Dermis lymphatic vessel endothelial cell (primary cell): ENCODE data around the gene HOXB6. TPM values are rescaled to one million over a fixed set of nuclear protein-coding genes. Genes with fewer than 3 reads are reported as not detected.

Experiments
- total RNA-seq: library from RNA; depleted of rRNA; stranded (reverse); fragments of >200 nt; gene quantifications from 2 replicates; pipeline ENCODE4 v1.2.1, GENCODE V29; 2014

The HOXB6 gene
- 1.7 and 4.8 TPM in 2 replicates for total RNA-seq

DNA sequence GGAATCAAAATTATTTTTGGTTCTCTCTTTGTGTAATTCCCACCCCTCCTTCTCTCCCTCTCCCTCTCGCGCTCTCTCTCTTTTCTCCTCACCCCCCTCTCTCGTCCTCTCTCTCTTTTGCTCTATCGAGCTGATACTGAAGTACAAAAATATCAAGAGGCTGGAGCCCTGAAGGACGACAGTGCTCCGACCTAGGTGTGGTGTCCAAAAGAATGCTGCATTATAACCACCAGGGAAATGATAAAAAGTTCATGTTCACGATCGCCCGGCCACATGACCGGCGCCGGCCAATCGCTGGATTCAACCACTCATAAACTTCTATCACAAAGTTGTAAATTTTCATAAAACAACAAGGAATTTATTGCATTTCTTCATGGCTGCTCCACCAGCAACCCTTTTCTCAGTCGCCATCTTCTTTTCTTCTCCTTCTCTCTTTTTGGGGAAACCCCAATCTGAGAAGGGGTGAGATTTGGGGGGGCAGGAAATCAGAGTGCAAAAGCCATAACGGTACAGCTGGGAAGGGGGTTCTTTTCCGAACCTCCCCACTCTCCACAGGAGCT lies at the start of gene HOXB6:
Gene HOXB6, minus strand, starts transcription at position 217 of the 560 bp plus-strand sequence. CDS start 6,836 bp downstream, outside the sequence.

DNA sequence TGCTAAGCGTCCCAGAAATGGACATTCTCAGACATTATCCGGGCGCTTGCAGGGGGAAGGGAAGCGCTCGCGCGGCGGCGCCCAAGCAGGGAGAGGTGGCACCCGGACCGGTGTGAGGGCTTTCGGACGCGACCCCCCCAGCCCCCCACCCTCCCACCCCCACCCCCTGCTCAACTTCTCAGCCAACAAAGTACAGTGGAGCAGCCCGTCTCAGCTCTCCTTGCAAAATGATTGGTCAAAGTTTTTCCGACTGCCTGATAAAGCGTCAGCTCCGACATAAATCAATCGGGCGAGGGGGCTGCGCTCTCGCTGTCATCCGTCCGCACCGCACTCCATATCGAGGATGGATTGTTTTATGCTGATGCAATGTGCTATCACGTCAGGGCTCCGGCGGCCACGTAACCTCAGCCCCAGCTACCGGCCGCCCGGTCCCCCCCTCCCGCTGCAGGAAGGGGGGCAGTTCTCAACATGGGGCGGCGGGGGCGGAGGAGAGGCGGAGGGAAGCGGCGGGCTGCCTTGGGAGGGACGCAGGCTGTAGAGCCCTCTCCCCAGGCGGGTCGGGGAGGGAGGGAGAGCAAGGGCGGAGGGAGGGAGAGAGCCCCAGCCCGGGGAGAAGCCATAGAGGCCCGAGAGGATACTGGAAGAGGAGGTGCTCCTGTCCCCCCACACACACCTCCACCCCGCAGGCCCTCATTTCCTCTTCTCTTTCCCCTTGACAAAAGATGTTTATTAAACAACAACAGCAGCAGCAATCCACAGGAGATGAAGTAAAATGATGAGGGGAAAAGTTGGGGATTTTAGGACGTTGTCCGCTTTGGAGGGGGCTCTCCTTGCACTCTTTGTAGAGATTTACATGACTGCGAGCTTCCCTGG lies 21.7 kb upstream of the HOXB6 start, which contains the start of gene HOXB9:
Gene HOXB9, minus strand, starts transcription at position 114 of the 873 bp plus-strand sequence. Its CDS starts 89 bp downstream, at position 25.

DNA sequence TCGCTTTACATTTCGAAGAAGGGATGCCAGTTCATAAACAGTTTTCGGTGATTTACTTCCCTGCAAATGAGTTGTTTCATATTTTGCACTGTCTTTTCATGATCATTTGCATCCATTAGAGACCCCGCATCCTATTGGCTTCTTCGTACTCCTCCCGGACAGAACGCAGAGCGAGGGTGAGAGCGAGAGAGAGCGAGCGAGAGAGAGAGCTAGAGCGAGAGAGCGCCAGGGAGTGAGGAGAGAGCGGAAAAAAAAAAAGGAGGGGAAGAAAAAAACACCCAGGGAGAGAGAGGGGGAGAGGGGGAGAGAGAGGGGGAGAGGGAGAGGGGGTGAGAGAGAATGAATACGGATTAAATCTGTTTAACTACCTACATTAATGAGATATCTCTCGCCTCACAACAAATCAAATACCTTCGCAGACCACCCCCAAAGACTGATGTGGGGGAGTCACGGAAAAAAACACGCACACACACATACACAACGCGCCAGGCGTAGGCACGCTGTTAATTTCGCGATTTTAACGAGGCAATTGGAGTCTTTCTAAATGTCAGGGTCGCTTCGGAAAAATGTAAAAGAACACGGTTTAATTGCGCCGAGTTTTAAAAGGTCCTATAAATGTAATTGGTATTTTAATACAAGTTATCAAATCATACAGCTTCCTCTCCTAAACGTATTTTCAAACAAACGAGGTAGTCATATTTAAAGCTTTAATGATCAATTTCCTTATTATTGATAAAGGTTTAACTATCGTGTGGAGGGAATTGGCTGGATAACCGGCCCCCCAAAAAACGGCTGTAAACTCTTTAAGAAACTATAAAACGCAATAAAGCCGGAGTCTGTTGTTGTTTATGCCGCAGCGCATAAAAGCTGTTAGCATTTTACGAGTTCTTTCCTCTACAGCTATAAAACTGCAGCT lies 10.5 kb upstream of the HOXB6 start, which contains the start of gene HOXB8:
Gene HOXB8, minus strand, starts transcription at position 246 of the 916 bp plus-strand sequence. CDS start 588 bp downstream, outside the sequence.

DNA sequence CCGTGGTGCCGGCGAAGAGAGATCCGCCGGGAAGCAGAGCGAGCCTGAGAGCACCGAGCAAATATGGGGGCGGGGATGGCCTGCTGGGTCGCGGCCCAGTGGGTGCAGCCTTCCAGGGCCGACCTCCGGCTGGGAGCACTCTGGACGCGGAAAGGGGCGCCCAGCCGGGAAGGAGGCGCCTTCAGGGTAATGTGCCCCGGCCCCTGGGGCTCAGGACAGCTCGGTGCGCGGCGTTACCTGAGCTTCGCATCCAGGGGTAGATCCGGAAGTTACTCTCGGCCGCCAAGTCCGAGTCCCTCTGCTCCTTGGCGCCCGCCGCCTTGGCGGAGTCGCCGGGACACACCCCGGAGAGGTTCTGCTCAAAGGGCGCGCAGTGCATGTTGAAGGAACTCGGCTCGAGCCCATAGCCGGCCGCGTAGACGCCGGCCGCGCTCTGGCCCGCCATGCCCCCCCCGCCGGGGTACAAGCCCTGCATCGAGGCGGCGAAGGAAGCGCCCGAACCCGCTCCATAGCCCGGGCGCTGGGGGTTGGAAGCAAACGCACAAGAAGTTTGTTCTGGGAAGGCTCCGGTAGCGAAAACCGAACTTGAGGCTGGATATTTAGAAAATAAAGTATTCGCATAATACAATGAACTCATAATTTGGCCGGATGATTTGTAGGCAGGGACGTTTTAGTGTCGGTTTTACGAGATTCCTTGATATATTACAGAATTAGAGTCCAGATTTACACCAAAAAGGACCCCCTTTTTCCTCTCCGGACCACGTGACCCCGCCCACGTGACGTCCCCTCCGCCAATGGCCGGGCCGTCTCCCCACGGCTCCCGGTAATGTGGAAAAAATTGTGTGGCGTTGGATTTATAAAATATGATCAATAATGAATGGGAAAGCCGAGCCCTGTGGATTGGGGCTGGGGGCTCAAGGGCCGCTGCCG lies 5.8 kb upstream of the HOXB6 start, which contains the start of gene HOXB7:
Gene HOXB7, minus strand, starts transcription at position 736 of the 930 bp plus-strand sequence. Its CDS starts 99 bp downstream, at position 637.

DNA sequence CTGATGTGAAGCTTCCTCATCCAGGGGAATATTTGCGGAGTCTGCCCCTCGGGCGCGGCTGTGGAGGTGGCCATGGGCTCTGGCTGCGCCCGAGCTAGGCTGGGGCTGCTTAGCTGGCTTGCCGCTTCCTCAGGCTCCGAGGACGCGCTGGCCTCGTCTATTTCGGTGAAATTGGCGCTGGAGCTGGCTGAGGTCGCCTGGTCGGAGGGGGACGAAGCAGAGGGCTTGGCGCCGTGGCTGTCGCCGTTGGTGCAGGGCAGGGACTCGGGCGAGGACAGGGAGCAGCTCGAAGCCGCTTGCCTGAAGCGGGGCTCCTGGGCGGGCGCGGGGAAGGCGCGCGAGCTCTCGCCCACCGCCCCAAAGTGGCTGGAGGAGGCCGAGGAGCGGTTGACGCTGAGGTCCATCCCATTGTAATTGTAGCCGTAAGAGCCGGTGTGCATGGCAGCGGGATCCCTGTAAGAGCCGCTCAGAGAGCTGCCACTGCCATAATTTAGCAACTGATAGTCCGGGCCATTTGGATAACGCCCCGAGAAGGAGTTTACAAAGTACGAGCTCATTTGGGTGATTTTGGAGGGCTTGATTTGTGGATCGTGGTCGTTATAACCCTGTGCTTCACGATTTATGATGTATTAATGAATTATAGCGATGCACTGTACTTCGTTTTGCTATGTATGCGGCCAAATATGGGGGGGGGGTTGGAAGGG lies 11.5 kb downstream of the HOXB6 start, which contains the start of gene HOXB5:
Gene HOXB5, minus strand, starts transcription at position 654 of the 704 bp plus-strand sequence. Its CDS starts 97 bp downstream, at position 557.

DNA sequence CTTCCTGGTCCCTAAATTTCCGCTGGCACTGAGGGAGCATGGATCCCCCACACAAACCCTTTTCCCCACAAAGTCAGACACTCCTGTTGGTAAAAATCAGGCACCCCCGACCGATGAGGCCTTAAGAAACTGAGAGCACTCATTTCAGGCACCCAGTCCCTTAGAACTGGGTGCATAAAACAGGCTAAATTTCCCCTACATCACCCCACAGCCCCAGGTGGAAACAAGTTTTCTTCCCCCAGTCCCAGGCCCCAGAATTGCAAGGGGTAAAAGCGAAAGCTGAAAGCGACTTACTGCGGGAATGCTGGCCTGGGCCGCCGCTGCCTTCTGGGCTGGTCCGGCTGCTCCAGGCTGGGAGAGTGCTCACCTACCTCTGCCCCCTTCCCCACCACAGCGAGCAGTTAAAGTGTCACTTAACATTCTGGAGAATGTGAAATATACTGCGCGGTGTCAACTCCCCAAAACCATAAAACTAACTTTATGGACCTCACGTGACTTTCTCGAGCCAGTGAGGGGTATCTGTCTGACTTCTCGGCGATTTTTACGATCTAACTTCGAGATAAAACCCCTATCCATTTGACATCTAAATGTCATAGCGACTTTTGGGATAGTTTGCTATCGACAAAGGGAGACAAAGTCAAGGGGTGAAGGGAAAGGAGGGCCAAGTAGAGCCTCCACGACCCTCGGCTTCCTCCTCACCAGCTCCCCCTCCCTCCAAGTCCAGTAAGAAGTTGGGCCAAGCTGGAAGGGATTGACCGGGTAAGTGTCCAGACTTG lies 14.8 kb downstream of the HOXB6 start, which contains the start of gene HOXB3:
Gene HOXB3, minus strand, starts transcription at position 411 of the 776 bp plus-strand sequence. CDS start 37,767 bp downstream, outside the sequence.

DNA sequence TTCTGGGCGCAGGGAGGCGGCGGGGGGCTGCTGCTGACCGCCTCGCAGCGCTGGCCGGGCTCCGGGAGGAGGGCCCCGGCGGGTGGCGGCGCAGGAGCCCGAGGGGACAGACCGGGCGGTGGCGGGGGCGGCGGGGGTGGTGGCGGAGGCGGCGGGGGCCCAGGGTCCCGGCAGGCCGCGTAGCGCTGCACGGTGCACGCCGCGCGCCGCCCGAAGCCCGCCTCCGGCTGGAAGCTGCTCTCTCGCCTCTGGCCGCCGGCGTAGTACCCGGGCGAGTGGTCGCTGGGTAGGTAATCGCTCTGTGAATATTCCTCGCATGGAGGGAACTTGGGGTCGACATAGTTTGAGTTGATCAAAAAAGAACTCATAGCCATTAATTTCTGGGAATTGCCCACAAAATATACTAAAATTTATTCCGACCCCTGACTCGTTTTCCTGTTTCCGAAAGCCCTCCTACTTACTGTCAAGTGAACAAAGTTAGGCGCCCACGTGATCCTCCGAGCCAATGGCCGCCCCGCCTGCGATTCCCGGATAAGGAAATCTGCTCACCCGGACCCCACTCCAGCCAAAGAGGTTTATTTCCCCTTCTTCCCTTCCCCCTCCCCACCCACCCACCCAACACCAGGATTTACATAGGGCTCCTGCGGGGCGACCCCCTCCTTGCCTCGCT lies 26.7 kb downstream of the HOXB6 start, which contains the start of gene HOXB4:
Gene HOXB4, minus strand, starts transcription at position 405 of the 670 bp plus-strand sequence. Its CDS starts 31 bp downstream, at position 374.

Other genes with a start within 250 kb of the HOXB6 start
- 0.09 TPM in 1 of 2 replicates, not detected in the other for gene SKAP1, start 174.8 kb downstream of the HOXB6 start, total RNA-seq
- gene HOXB1, start 74.0 kb downstream of the HOXB6 start, total RNA-seq = not detected in 2 replicates
- gene HOXB2, start 59.9 kb downstream of the HOXB6 start, total RNA-seq = 0.09 and 0.76 TPM in 2 replicates
- 0.76 and 1.4 TPM in 2 replicates for gene HOXB4, start 26.6 kb downstream of the HOXB6 start, total RNA-seq
- gene HOXB3, start 14.7 kb downstream of the HOXB6 start, total RNA-seq = 1.7 and 5.7 TPM in 2 replicates
- under 0.01 and 0.11 TPM in 2 replicates for gene HOXB5, start 11.2 kb downstream of the HOXB6 start, total RNA-seq
- gene HOXB7, start 6.0 kb upstream of the HOXB6 start, total RNA-seq = 2.7 and 10.3 TPM in 2 replicates
- gene HOXB8, start 10.3 kb upstream of the HOXB6 start, total RNA-seq = 0.09 and 1.7 TPM in 2 replicates
- gene HOXB9, start 21.4 kb upstream of the HOXB6 start, total RNA-seq = under 0.01 and 0.43 TPM in 2 replicates
- not detected in 2 replicates for gene PRAC1, start 117.5 kb upstream of the HOXB6 start, total RNA-seq
- gene PRAC2, start 118.2 kb upstream of the HOXB6 start, total RNA-seq = not detected in 2 replicates
- not detected in 2 replicates for gene HOXB13, start 123.8 kb upstream of the HOXB6 start, total RNA-seq
- under 0.01 TPM in 1 of 2 replicates, not detected in the other for gene TTLL6, start 212.2 kb upstream of the HOXB6 start, total RNA-seq
- gene CALCOCO2, start 226.0 kb upstream of the HOXB6 start, total RNA-seq = 38.7 and 50.8 TPM in 2 replicates